Measurements from ENCODE around the gene ALG1. TPM values are rescaled to one million over a fixed set of nuclear protein-coding genes. Genes with fewer than 3 reads are reported as not detected.

Gene ALG1
- total and polyA plus RNA-seq, 2 of the 13 experiments (the other 11 are each of a cell fraction or from before 2014, with no cell fraction given), result 43.3 to 75.6 TPM

- TF ChIP-seq ZNF234 (CRISPR knock-in tag; conservative IDR thresholded peaks at IDR 0.05) (peak; percentile 99), ZNF549 (CRISPR knock-in tag; IDR thresholded peaks at IDR 0.05) (no peak; the same call in 1 of the 2 replicates), ZNF546 (CRISPR knock-in tag; conservative IDR thresholded peaks at IDR 0.05) (peak; percentile 93), GABPB1 (CRISPR knock-in tag; IDR thresholded peaks at IDR 0.05) (peak; percentile 92), ZNF781 (CRISPR knock-in tag; IDR thresholded peaks at IDR 0.05; ENCODE audit: borderline replicate concordance, not compliant biosample characterization) (peak; percentile 79), KLF9 (CRISPR knock-in tag; IDR thresholded peaks at IDR 0.05; ENCODE audit: low read depth) (peak; percentile 81; the same call in 1 of the 2 replicates), ZNF563 (CRISPR knock-in tag; IDR thresholded peaks at IDR 0.05) (peak; percentile 93), SAP130 (CRISPR knock-in tag; IDR thresholded peaks at IDR 0.05; ENCODE audit: low read depth) (peak; percentile 100), IKZF4 (CRISPR knock-in tag; IDR thresholded peaks at IDR 0.05; ENCODE audit: borderline replicate concordance, low read depth, not compliant biosample characterization) (peak; percentile 88), ZBTB26 (CRISPR knock-in tag; IDR thresholded peaks at IDR 0.05; ENCODE audit: borderline replicate concordance) (peak; percentile 84), SRF (IDR thresholded peaks at IDR 0.05; ENCODE audit: low read depth, low read length) (peak; percentile 70; the same call in 1 of the 2 replicates), ZNF678 (CRISPR knock-in tag; IDR thresholded peaks at IDR 0.05) (peak; percentile 80; the same call in 1 of the 2 replicates), ATF7 (IDR thresholded peaks at IDR 0.05) (no peak), ATF7 (CRISPR knock-in tag; IDR thresholded peaks at IDR 0.05) (0 out of 2 replicates have a peak, but pooled peaks have one; percentile 65), ATF3 (CRISPR knock-in tag; IDR thresholded peaks at IDR 0.05) (peak; percentile 65), MNT (IDR thresholded peaks at IDR 0.05) (peak; percentile 67), ZNF704 (CRISPR knock-in tag; IDR thresholded peaks at IDR 0.05; ENCODE audit: borderline replicate concordance) (peak; percentile 91), KLF11 (CRISPR knock-in tag; IDR thresholded peaks at IDR 0.05) (peak; percentile 93; the same call in 1 of the 2 replicates), ARID5B (CRISPR knock-in tag; IDR thresholded peaks at IDR 0.05) (peak; percentile 77)
These were observed 38.1 kb upstream of the ALG1 start, which contains the start of gene NAGPA (continued) for GRCh38 chr16:5033256-5034166.
